UCSD-AML1 (cell line): ENCODE measurements around the gene SGMS1.
"Not testable (repeated sequence)": the region's sequence is repeated elsewhere in the genome, so short reads cannot be mapped to it uniquely, and the experiment has no call there.

Experiments used
- DNase-seq: peaks from one replicate; lab custom pipeline; 2025; ENCODE audit not compliant: unreplicated experiment; lab: John Stamatoyannopoulos, UW

The SGMS1 gene

DNA sequence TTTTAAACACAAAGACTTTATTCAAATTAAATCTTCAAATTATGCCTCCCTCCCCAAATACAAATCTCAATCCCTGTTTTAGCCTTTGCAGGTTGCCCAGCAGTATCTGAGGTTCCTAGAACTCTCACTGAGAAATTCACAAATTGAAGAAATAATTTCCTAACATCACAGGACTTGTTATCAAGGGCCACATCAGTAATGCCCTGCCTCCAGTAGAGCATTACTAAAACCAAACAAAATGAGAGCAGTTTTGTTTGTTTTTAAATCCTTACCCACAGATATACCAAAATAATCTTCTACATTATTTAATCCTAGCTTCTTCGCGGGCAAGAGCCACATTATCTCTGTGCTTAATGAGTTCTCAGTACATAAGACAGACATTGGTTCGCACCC is 152.2 kb downstream of the SGMS1 start:
- no peak for DNase-seq

DNA sequence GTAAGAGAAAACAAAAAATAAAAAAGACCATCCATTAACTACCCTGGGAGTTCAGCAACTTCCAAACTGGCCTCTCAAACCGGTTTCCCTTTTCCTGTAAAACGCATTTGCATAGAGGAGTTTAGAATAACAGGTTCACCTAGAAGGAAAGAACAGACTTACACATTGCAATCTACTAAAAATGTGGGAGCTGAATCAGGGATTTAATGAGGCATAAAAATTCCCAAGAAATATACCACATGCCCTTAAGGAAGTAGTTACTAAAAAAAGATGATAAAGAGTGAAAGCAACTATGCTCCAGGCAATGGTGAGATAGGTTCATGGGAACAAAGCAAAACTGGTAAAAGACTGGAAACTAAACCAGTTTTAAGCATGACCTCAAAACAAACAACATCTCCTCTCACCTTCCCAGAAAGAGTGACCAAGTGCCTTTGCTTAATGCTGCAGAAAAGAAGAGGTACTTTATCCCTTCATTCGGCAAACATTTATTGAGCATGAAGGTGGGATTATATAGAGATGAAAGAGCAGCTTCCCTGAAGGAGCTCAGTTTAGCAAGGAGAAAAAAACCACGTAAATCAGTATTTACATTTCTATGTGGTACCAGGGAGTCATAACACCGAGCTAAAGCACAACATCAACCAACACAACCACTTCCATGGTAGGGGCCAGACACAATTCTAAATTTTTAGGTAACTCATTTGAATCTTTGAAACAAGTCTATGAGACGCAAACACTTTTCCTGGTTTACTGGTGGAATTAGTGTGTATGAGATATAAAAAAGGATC is 152.8 kb downstream of the SGMS1 start:
- DNase-seq: no peak

- no peak for DNase-seq
Observed at GRCh38 chr10:50470345-50470744, 153.4 kb downstream of the SGMS1 start.

GRCh38 chr10:50469778-50470193 is 154.0 kb downstream of the SGMS1 start:
- no peak for DNase-seq

DNA sequence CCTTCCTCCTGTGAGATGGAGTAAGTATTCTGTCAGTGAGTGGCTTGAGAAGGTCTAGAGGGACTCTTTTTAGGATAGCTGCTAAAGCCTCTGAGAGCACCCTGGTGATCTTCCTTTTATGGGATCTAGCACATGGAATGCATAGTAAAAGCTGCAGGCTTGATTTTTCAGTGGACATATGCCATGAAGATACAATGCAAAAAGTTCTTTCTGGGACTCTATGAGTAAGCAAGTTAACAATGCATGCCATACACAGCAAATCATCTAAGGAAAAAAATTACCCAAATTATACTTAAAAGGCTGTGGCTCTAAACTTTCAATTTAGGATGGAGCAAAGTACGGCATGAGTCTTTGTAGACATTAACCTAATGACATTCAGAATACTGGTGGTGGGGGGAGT is 154.5 kb downstream of the SGMS1 start:
- no peak for DNase-seq

DNA sequence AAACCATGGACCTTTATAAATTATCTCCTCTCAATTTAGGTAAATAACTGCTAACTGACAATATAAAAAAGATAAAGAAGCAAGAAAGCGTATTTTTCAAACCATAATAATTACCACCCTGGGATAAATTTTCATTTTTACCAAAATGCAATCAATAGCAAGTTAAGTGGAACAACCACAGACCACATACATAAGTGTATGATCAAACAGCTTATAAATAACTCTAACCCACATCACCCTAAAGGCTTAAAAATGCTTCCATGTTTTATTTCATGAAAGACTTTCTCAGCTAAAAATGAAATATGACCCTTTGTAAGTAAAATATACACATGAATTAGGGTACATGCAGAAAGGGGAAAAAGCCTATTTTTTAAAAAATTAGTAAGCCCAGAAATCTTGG is 156.5 kb downstream of the SGMS1 start:
- DNase-seq: no peak

DNA sequence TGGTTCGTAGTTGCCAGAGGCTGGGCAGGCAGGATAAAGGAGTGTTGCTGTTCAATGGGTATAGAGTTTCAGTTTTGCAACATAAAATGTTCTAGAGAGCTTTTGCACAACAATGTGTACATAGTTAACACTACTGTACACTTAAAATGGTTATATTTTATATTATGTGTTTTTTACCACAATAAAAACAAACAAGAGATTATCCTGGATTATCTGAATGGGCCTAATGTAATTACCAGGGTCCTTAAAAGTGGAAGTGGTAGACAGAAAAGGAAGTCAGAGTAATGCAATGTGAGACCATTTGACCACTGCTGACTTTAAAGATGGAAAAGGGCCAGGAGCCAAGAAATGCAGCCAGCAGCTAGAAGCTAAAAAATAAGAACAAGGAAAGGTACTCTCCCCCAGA is 159.7 kb downstream of the SGMS1 start:
- no peak for DNase-seq

GRCh38 chr10:50461834-50462233 is 161.9 kb downstream of the SGMS1 start:
- no peak for DNase-seq

- no peak for DNase-seq
Observed at GRCh38 chr10:50461123-50461522, 162.6 kb downstream of the SGMS1 start.

GRCh38 chr10:50456719-50457118 is 167.0 kb downstream of the SGMS1 start:
- no peak for DNase-seq

DNA sequence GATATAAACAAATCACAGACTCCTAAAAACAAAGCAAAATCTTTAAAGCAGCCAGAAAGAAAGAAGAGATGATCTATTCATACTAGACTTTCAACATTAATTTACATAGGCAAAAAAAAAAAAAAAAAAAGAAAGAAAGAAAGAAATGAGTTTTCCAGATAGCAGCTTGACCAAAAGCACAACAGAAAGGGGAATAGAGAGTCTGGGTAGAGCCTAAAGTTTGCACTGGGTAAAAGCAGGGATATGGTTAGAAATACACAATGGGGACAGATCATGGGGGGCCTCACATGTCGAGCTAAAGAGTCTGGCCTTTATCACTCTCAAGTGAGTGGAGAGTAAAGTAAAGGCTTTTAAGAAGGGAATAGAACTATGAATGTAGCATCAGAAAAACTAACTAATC is 169.8 kb downstream of the SGMS1 start:
- no peak for DNase-seq

GRCh38 chr10:50452603-50453002 is 171.2 kb downstream of the SGMS1 start:
- DNase-seq: no peak

DNA sequence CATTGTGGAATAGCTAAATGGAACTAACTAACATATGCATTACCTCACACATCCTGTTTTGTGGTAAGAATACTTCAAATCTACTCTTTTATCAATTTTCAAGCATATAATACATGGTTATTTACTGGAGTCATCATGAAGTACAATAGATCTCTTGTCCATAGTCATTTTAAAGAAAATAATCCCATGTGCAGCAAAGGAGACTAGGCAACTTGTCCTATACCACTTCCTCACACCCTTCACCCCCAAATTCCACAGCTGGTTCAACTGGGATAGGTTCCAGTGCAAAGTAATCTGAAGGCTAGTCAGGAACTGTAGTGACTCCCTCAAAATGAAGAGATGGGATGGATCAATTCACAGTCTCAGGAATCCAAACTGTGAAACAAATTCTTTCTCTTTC is 176.1 kb downstream of the SGMS1 start:
- no peak for DNase-seq

DNA sequence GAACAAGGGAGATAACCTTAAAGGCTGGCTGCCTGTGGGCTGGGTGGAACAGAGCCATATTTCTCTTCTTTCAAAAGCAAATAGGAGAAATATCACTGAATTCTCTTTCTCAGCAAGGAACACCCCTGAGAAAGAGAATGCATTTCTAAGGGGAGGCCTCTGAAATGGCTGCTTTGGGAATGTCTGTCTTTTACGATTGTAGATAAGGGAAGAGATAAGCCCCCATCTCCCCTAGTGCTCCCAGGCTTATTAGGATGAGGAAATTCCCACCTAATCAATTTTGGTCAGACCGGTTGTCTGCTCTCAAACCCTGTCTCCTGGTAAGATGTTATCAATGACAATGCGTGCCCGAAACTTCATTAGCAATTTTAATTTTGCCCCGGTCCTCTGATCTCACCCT is 178.0 kb downstream of the SGMS1 start:
- not testable (repeated sequence) for DNase-seq

- no peak for DNase-seq
Observed at GRCh38 chr10:50440489-50440888, 183.3 kb downstream of the SGMS1 start.

DNA sequence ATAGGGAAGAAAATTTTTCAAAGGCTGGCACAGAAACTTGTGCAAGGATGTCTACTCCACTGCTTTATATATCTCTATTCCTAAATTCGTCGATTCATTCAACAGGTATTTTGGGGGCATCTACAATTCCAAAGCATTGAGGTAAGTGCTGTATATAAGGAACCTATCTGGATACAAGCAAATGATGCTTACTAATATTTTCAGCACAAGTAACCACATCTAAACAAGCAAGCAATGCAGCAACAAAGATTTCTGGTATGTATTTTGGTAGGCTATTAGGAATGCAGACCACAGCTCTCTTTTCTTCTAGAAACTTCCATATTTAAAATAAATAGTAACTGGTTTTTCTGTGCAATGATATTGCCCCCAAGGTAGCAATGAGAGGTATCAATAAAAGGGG is 183.9 kb downstream of the SGMS1 start:
- DNase-seq: no peak

DNA sequence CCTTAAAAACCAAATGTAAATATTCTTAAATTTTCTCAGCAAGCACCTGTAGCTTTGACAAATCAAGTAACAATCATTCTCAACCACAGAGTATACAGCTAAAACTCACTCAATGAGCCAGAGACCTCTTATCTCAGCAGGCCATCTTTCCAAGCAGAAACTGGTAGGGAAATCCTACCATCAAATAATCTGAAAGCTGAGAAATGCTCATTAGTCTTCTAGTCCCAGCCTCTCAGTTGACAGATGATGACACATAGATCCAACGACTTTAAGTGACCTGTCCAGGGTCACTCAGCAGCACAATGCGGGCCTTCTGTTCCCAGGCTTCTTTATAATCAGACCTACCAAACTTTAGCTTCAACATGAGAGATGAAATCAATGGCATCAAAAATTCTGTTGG is 184.6 kb downstream of the SGMS1 start:
- DNase-seq: no peak

- no peak for DNase-seq
Observed at GRCh38 chr10:50438049-50438936, 185.5 kb downstream of the SGMS1 start.

DNA sequence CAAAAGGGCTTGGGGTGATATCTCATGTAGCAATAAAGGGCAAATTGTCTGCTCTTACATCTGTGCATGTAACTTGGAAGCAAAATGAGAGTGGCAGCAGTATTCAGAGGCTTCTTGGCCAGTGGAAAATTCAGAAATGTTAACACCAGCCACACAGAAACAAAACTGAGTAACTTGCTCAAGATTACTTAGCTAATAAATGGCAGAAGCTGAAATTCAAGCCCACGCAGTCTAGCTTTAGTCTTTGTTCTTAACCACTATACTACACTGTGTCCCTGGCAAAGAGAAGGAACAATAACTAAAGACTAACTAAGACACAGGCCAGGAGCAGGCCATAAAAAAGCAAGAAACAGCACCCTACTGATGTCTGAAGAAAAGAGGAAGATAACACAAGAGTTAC is 186.5 kb downstream of the SGMS1 start:
- no peak for DNase-seq

DNA sequence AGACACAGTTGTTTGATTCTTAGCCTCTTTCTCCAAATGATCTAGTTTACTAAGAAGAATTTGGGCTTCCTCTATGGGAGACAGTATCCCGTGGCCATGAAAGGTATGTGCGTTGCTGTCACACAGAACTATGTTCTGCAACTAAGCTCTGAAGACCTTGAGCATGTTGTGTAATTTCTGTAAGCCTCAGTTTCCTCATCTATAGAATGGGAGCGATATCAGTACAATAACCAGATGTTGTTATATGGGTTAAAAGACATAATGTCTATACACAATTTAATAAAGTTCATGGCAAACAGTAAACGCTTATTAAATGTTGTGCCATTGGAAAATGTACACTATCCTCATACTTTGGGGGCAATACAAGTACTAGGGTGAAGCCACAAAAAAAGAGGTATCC is 187.0 kb downstream of the SGMS1 start:
- no peak for DNase-seq

DNA sequence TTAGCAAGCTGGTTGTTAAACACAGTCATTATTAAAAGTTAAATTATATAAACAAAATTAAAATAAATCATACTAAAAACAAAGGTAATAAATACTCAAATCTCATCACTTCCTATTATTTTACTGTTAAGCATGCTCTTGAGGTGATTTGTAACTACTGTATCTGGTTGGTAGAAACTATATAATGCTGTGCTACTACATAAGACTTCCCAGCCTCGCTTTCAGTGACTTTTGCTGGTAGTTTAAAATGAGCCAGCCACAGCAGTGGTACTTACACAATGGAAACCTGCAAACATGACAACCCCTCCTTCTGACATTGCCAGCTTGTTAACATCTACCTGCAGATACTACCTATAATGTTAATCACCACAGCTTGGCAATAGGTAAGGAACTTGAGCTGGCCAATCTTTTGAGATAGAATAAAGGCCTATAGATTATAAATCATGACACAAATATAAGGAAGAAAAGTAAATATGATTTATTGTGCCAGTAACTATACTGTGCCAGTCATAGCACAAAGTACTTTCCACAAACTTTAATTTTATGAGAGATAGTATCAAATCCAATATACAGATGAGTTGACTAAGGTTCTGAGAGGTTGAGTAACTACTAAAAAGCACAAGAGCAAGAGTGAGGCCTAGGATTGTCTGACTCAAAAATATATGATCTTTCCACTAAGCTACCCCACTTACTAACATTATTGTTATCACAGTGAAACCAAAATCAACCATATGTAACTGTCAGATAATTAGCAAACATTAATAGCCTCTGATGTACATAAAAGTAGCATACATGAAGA is 191.3 kb downstream of the SGMS1 start:
- no peak for DNase-seq
